Left lung (tissue), 10 donors: ENCODE results near the gene LINGO1. TPM values are rescaled to one million over a fixed set of nuclear protein-coding genes. Genes with fewer than 3 reads are reported as not detected.

Source experiments
- ATAC-seq: fragments of 200-7000 bp; cut with Tn5 transposase; one replicate; pipeline ENCODE4 v1.9.1; 2020; ENCODE audit warnings: moderate library complexity
- DNase-seq, 4 donors: peaks; one replicate each; pipeline ENCODE4 v3.0.0-alpha.2; 2013 to 2020
- H3K27ac ChIP-seq, 2 donors: fragments of 200-600 bp; sonication (generic) in 1 of 2; one replicate each; pipeline versions ENCODE4 v1.5.0 to v1.8.0; 2020 to 2021
- H3K27me3 ChIP-seq, 2 donors: fragments of 200-600 bp; sonication (generic) in 1 of 2; one replicate each; pipeline versions ENCODE4 v1.5.0 to v1.8.0; 2020 to 2021
- H3K36me3 ChIP-seq, 2 donors: fragments of 200-600 bp; sonication (generic) in 1 of 2; one replicate each; pipeline versions ENCODE4 v1.5.0 to v1.8.0; 2020 to 2021
- H3K4me1 ChIP-seq, 2 donors: fragments of 200-600 bp; one replicate each; pipeline ENCODE4 v1.8.0; 2021
- H3K4me3 ChIP-seq, 2 donors: fragments of 200-600 bp; sonication (generic) in 1 of 2; one replicate each; pipeline versions ENCODE4 v1.5.0 to v1.8.0; 2020 to 2021; ENCODE audit warnings: mild to moderate bottlenecking in 1 of 2
- H3K9me3 ChIP-seq, 2 donors: fragments of 200-600 bp; sonication (generic) in 1 of 2; one replicate each; pipeline versions ENCODE4 v1.5.0 to v1.8.0; 2020 to 2021
- CTCF ChIP-seq, 2 donors: fragments of 200-600 bp; sonication (generic) in 1 of 2; IDR thresholded peaks; one replicate each; pipeline versions ENCODE4 v1.5.0 to v1.8.0; 2021; ENCODE audit warnings: antibody characterized with exemption in 2 of 2
- intact Hi-C, 2 donors: fragments of 100-400 bp; cut with DNase I; formaldehyde crosslinking; loops; one replicate each; pipeline versions ENCODE4 v1.11.2 to v1.14.2; 2022
- polyA plus RNA-seq, 6 donors: library from polyadenylated mRNA; unstranded; fragments of 120-200 nt; gene quantifications; one replicate each; pipeline ENCODE4 v1.2.1, GENCODE V29; 2013; ENCODE audit not compliant: insufficient read length in 6 of 6
- total RNA-seq, 2 donors: library from RNA; stranded (reverse); fragmentation: NEBNext Ultra II Directional; extraction: Animal tissue kit (Norgen Biotek cat#: 25700); gene quantifications; one replicate each; pipeline ENCODE4 v1.2.1, GENCODE V29; 2021
- donor health status: DM: no; HTN: yes; CAD: no.
- donor health status: DM: no; HTN: no; CAD: no.

The LINGO1 gene
- total and polyA plus RNA-seq, 8 donors = 0.99 to 19.6 (median 14.1) TPM

- H3K9me3 ChIP-seq = no peaks in the 10 kb centered on the region
- intact Hi-C loops = no loop called here
Measured at GRCh38 chr15:77644543-77645247, 12.0 kb upstream of the LINGO1 start.

DNA sequence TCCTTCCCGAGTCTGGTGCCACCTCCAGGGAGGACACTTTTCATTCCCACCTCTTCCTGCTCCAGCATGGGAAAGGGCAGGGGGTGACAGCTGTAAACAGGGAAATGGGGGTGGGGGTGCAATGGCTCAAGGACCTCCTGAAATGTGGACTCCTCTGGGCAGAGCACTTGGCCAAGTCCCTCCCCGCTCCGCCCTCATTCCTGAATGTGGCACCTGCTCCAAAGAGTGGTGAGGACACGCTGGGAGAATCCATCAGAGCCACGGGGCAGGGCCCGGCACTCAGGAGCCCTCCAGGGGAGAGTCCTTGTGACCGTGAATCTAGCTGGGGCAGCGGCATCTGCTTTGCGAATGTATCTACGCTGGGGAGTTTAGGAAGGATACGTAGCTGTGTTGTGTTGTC is 11.1 kb upstream of the LINGO1 start:
- Histone ChIP-seq H3K27ac (no peak overlapping the region), H3K4me1 (no peaks in the 10 kb centered on the region), H3K36me3 (no peaks in the 10 kb centered on the region), H3K4me3 (no peak overlapping the region), H3K9me3 (no peaks in the 10 kb centered on the region), H3K27me3 (peaks cover 0 to 41% of the 10 kb centered on the region in 2 donors)
- TF ChIP-seq CTCF (IDR thresholded peaks at IDR 0.05) = no peak
- DNase-seq = no peak
- ATAC-seq = peak; percentile 20
- intact Hi-C loops = no loop called here

More at GRCh38 chr15:77644543-77645247, 12.0 kb upstream of the LINGO1 start:
- no peak for TF ChIP-seq CTCF (IDR thresholded peaks at IDR 0.05)
- no peaks in the 10 kb centered on the region for H3K4me1 ChIP-seq
- peaks cover 0 to 34% of the 10 kb centered on the region in 2 donors for H3K27me3 ChIP-seq
- no peak overlapping the region for H3K27ac ChIP-seq
- DNase-seq (no peak), ATAC-seq (no peak)
- no peaks in the 10 kb centered on the region for H3K36me3 ChIP-seq
- no peak overlapping the region for H3K4me3 ChIP-seq

DNA sequence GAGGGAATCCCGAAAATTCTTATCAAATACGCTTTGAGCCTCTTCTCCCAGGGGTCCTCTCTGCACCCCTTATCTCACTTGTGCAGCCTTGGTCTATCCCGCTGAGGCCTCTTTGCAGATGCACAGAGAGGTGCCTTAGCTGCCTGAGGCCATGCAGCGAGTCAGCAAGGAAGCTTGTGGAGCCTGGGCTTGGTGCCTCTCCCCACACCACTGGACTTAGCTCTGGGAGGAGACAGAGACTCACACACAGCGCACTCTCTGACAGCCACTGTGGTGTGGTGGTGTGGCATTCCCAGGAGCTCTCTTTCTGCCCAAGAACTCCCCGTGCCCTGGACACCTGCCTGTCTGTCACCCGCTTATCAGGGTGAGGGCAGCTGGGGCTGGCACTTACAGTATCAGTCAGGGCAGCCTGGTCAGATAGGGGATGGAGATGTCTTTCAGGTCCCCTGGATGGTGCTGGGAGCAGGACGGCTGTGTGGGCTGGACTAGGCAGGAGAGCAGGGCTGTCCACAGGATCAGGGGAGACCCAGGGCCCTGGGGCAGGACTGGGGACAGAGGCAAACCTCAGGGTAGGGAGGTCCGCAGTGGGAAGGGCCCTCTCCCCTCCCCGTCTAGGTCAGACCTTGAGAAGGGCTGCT is 10.2 kb upstream of the LINGO1 start:
- H3K9me3 ChIP-seq = no peaks in the 10 kb centered on the region
- no peaks in the 10 kb centered on the region for H3K4me1 ChIP-seq
- H3K27me3 ChIP-seq = peaks cover 0 to 44% of the 10 kb centered on the region in 2 donors
- H3K4me3 ChIP-seq = no peak overlapping the region
- ATAC-seq (no peak), DNase-seq (peak in 1 of 4 donors; percentile 22)
- no peak for TF ChIP-seq CTCF (IDR thresholded peaks at IDR 0.05)
- H3K27ac ChIP-seq = no peak overlapping the region
- no peaks in the 10 kb centered on the region for H3K36me3 ChIP-seq
- intact Hi-C loops = no loop called here

- H3K27me3 ChIP-seq = peaks cover 0 to 50% of the 10 kb centered on the region in 2 donors
- H3K27ac ChIP-seq = no peak overlapping the region
- no peak for ATAC-seq
- no peaks in the 10 kb centered on the region for H3K36me3 ChIP-seq
- TF ChIP-seq CTCF (IDR thresholded peaks at IDR 0.05) = no peak
- DNase-seq = peak in 1 of 4 donors; percentile 31
- no peaks in the 10 kb centered on the region for H3K9me3 ChIP-seq
- no peaks in the 10 kb centered on the region for H3K4me1 ChIP-seq
- H3K4me3 ChIP-seq = no peak overlapping the region
- intact Hi-C loops = no loop called here
Measured at GRCh38 chr15:77641999-77642398, 9.3 kb upstream of the LINGO1 start.

- DNase-seq (no peak), ATAC-seq (no peak)
- Histone ChIP-seq H3K27ac (no peak overlapping the region), H3K9me3 (no peaks in the 10 kb centered on the region), H3K27me3 (peaks cover 0 to 54% of the 10 kb centered on the region in 2 donors), H3K4me3 (no peak overlapping the region), H3K36me3 (no peaks in the 10 kb centered on the region), H3K4me1 (no peaks in the 10 kb centered on the region)
- TF ChIP-seq CTCF (IDR thresholded peaks at IDR 0.05) = no peak
- intact Hi-C loops = no loop called here
Measured at GRCh38 chr15:77640615-77641014, 7.9 kb upstream of the LINGO1 start.
